C4-2B (cell line): ENCODE results near the gene FANK1.

Source experiments
- H3K27ac ChIP-seq: fragments of 450-650 bp; 2 replicates; pipeline ENCODE4 v1.5.1; 2017
- ZFX ChIP-seq: fragments of 450-650 bp; IDR thresholded peaks from 2 replicates; pipeline ENCODE4 v1.6.1; 2017
- TF ChIP-seq, protein P1 (sequence below): fragments of 450-650 bp; conservative IDR thresholded peaks from 2 replicates; pipeline ENCODE4 v1.5.1; 2017; ENCODE audit warnings: mild to moderate bottlenecking

FANK1 gene

DNA sequence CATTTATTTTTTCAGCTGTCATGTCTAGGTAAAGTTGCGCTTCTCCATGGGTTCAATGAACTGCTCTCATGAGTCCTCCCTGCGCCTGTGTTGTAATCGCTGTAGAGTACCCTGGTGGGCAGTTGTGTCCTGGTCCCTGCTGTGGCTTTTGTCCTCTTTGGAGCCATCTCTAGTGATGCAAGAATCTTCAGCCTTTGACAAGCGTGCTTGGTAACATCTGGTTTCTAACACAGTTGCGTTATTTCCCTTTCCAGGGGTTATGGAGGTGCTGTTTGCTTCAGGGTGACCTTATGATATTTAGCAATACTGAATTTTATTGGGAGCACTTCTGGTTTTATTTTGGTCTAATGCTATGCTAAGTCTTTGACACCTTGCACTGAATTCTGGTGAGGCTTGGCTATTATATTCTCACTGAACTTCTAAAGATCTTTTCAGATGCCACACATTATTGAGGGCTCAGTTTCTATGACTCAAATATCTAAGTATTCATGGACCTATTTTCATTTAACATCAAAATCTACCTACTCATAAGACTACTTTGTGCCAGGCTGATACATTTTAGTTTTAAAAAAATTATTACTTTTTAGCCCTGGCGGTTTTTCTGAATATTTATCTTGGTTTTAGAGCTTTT is 88.6 kb downstream of the FANK1 start:
- TF ChIP-seq, protein P1, sequence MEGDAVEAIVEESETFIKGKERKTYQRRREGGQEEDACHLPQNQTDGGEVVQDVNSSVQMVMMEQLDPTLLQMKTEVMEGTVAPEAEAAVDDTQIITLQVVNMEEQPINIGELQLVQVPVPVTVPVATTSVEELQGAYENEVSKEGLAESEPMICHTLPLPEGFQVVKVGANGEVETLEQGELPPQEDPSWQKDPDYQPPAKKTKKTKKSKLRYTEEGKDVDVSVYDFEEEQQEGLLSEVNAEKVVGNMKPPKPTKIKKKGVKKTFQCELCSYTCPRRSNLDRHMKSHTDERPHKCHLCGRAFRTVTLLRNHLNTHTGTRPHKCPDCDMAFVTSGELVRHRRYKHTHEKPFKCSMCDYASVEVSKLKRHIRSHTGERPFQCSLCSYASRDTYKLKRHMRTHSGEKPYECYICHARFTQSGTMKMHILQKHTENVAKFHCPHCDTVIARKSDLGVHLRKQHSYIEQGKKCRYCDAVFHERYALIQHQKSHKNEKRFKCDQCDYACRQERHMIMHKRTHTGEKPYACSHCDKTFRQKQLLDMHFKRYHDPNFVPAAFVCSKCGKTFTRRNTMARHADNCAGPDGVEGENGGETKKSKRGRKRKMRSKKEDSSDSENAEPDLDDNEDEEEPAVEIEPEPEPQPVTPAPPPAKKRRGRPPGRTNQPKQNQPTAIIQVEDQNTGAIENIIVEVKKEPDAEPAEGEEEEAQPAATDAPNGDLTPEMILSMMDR, result no peak
- no peak for TF ChIP-seq ZFX
- no peak overlapping the region for H3K27ac ChIP-seq

DNA sequence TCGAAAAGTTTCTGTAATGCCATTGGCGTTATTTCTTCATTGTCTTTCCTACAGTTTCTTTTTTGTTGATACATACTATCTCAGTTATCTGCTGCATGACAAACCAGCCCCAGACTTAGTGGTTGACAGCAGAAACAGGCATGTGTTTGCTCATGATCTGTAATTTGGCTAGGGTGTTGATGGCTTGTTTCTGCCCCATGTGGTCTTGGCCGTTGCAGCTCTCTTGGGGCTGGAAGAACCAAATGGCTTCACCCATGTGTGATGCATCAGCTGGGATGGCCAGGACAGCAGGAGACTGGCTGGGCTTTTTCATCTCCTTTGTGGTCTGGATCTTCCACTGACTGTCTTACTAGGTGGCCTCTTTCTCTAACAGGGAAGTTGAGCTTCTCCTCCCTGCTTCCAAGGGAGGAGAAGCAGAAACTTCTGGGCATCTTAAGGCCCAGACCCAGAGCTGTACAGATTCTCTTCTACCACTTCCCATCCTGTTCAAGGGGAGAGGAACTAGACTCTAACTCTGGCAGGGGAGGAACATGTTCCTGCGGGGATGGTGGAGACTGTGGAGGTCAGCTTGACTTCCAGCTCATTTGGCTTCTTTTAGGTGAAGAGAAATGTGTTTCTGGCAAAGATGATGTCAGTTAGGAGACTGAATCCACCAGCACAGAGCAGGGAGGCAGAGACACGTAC is 89.3 kb downstream of the FANK1 start:
- H3K27ac ChIP-seq, result no peak overlapping the region

DNA sequence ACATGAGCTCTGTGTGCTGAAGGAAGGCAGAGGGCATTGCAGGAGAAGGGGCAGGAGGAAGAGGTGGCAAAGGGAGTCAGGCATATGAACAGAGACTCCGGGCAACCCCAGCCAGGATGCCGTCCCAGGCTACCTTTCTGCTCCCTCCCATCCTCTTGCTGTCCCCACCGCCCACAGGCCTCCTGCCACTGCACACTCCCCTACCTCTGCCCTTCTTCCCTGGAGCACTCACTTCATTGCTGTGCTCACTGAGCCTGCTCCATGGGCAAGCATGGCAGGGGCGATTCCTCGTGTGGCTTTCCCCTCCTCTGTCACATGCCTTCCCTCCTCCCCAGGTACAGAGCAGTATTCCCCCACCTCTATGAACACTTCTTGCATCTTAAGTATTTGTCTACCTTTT is 93.4 kb downstream of the FANK1 start:
- TF ChIP-seq ZFX, result no peak
- TF ChIP-seq, protein P1, result no peak
- no peak overlapping the region for H3K27ac ChIP-seq

More for the DNA sequence above, 89.3 kb downstream of the FANK1 start:
- TF ChIP-seq, protein P1, result no peak
- no peak for TF ChIP-seq ZFX

DNA sequence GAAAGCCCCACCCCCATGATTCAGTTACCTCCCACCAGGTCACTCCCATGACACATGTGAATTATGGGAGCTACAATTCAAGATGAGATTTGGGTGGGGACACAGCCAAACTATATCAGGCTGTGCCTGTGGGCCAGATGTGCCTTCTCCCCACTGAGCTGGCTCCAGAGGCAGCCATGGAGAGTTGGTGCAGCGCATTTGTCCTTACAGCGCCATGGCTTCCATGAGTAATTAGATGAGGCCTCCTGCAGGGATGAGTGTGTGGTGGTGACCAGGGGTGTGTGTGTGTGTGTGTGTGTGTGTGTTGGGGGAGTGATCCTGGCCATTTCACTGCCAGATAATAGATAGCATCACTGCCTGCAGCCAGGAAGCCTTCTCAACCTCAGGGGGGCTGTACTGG is 94.6 kb downstream of the FANK1 start:
- TF ChIP-seq, protein P1, result no peak
- no peak for TF ChIP-seq ZFX
- H3K27ac ChIP-seq, result no peak overlapping the region

DNA sequence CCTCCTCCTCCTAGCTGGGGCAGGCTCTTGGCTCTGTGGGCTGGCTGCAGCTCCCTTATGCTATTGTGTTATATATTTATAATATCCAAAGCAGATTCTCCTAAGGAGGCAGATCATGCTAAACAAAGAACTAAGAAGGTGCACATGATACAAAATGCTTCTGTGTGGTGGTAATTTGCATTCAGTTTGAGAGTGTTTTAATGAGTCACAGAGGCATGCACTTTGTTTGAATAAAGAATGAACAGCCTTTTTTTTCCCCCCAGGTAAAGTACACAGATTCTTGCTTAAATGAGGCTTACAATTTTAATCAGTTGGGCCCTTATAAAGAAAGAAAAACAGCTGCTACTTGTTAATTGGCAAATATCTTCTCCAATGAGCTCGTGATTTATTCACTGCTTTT is 95.0 kb downstream of the FANK1 start:
- no peak overlapping the region for H3K27ac ChIP-seq
- TF ChIP-seq, protein P1, result no peak
- no peak for TF ChIP-seq ZFX

DNA sequence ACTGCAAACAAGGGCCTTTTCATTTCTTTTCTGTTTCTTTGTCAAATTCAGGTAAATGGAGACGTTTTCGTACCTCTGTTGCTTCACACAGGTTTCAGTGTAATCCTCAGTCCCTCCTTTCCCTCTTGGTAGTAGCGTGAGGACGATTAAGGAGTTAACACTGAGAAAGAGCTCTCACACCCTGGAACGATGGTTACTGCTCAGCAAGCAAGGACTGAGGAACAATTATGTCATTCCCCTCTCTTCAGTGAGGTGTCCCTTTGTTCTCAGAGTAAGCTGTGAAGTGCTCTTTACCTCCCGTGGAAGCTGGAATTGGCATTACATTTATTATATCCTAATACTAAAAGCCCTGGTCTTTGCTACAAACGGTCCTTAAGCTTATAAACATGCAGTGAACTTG is 95.9 kb downstream of the FANK1 start:
- no peak for TF ChIP-seq ZFX
- TF ChIP-seq, protein P1, result no peak
- no peak overlapping the region for H3K27ac ChIP-seq

DNA sequence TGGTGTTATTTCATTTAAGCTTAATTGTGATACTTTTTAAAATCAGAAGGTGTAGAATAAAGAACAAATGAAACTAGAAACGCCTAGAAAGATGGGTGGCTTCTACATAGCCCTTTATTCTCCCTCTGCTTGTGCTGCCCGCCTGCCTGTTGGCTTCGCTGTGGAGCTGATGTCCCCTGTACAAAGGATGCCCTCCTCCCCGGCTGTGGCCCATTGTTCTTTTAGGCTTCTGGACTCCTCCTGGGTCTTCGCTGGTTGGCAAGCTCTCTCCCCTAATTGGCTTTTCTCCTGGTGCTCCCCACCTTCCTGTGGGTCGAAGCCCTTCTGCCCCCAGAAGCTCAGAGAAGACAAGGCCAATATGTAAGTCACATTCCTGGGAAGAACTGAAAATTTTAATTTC is 98.2 kb downstream of the FANK1 start:
- TF ChIP-seq, protein P1, result no peak
- no peak for TF ChIP-seq ZFX
- H3K27ac ChIP-seq, result no peak overlapping the region
